T-helper 2 cell (primary cell): ENCODE measurements around the gene USP11.
A peak's percentile ranks its signal among the peaks of the same experiment; 100 is the strongest.

Experiments used
- DNase-seq, 5 experiments: peaks; one replicate each; pipeline versions ENCODE4 v3.0.0 to v3.0.0-alpha.2; 2012 to 2022
- total RNA-seq, 2 donors: gene quantifications; one replicate each; lab custom pipeline; 2026; lab: John Stamatoyannopoulos, UW

The USP11 gene
- total RNA-seq = 32.4 to 42.2 reads per million in 2 donors

- peak in 3 of 5 experiments; percentile 28 to 74 (median 52) for DNase-seq
These were observed at the start of gene USP11 for GRCh38 chrX:47232803-47233332. Gene USP11, plus strand, starts transcription at chrX:47233009. Its CDS starts 35 bp downstream, at chrX:47233044.

- DNase-seq = no peak
These were observed 48.3 kb upstream of the USP11 start for GRCh38 chrX:47184486-47184885.

- DNase-seq = no peak
These were observed 47.6 kb upstream of the USP11 start for GRCh38 chrX:47185241-47185640.

- DNase-seq = no peak
These were observed 46.6 kb upstream of the USP11 start for GRCh38 chrX:47186096-47186740.

GRCh38 chrX:47187106-47187677 lies 45.6 kb upstream of the USP11 start:
- no peak for DNase-seq

- DNase-seq = no peak
These were observed 42.9 kb upstream of the USP11 start for GRCh38 chrX:47189906-47190305.

- peak; percentile 38 to 95 (median 70) for DNase-seq
These were observed 42.2 kb upstream of the USP11 start for GRCh38 chrX:47190445-47191269.

GRCh38 chrX:47191331-47191730 lies 41.5 kb upstream of the USP11 start:
- DNase-seq = peak in 4 of 5 experiments; percentile 6 to 68 (median 36)

- DNase-seq = no peak
These were observed 40.9 kb upstream of the USP11 start for GRCh38 chrX:47191806-47192401.

- DNase-seq = peak; percentile 66 to 95 (median 88)
These were observed 39.2 kb upstream of the USP11 start, which contains the start of gene UBA1 for GRCh38 chrX:47193475-47194193. Gene UBA1, plus strand, starts transcription at chrX:47193829. Its CDS starts 4,974 bp downstream, at chrX:47198803.

GRCh38 chrX:47194194-47194787 lies 38.5 kb upstream of the USP11 start:
- DNase-seq = no peak

GRCh38 chrX:47196098-47196497 lies 36.7 kb upstream of the USP11 start:
- DNase-seq = no peak

GRCh38 chrX:47197526-47197925 lies 35.3 kb upstream of the USP11 start:
- no peak for DNase-seq

- no peak for DNase-seq
These were observed 34.7 kb upstream of the USP11 start for GRCh38 chrX:47198026-47198686.

GRCh38 chrX:47198687-47199080 lies 34.1 kb upstream of the USP11 start:
- no peak for DNase-seq

GRCh38 chrX:47199286-47199685 lies 33.5 kb upstream of the USP11 start:
- no peak for DNase-seq

- DNase-seq = no peak
These were observed 32.2 kb upstream of the USP11 start for GRCh38 chrX:47200385-47201150.

GRCh38 chrX:47201345-47201944 lies 31.4 kb upstream of the USP11 start:
- DNase-seq = no peak

- no peak for DNase-seq
These were observed 30.5 kb upstream of the USP11 start for GRCh38 chrX:47202316-47202715.

GRCh38 chrX:47202877-47203276 lies 29.9 kb upstream of the USP11 start:
- DNase-seq = no peak
